ENCODE data around the gene CAMK1D. TPM values are rescaled to one million over a fixed set of nuclear protein-coding genes. Genes with fewer than 3 reads are reported as not detected.
A peak's percentile ranks its signal among the peaks of the same experiment; 100 is the strongest.

CAMK1D gene
- total RNA-seq, 1 experiment from 2014 or later: 0.52 TPM

DNA sequence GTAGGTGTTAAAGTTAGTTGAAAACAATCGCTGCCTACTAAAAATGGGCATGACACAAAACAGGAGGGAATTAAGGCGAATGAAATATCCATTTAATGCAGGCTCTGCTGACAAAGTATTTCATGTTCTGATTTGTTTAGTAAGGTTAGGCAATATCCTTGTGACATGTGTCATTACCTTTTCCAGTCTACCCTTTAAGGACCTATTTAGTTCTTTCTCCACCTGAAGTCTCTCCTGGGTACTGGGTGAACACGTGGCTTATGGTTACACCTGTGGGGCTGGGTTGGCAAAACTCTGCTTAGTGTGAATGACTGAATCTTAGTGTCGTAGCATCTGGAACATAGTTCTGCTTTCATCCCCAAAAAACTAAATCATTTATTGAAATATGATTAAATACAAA is 338.6 kb downstream of the CAMK1D start:
- DNase-seq (ENCODE audit: low read depth): no peak

DNA sequence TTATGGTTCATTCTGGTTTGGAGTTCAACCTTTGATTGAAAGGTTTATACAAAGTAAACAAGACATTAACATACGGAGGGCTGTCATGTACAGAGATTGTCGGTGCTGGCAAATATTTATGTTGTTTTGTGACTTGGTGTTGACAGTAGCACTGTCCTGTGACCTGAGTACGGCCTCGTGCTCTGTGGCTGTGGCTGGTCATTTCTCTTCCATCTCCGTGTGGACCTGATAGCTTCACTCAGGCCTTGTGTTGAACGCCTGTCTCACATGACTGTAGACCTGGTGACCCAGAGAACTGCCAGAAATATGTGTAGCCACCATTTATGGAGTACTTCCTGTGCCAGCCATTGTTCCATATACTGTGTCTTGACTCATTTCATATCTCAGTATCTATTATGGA is 340.5 kb downstream of the CAMK1D start:
- DNase-seq (ENCODE audit: low read depth): no peak

DNA sequence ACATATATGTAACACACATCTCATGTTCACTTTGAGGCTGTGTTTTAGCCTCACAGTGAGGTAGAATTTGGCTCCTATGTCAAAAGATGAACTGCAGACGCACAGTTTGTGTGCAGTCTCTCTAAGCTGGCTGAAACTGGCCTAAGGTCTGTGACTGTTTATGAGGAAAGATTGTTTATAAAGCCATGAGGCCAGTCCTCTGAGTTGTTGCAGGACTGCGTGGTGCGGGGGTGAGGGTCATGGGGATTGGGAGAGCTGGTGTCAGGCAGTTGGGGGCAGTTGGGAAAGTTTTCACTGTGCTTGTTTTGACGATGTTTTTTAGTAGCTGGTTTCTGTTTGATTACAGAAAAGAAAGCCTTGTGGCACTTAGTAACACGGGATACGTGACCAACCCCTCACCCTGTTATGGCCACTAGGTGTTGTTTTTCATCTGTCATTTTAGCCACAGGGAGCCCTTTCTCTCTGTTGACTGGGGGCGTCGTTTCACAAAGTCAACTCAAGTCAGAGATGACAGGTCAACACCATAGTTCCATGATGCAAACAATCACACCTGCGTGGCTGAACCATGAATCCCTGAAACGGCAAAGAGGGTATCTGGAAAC is 341.3 kb downstream of the CAMK1D start:
- no peak for DNase-seq (ENCODE audit: low read depth)

DNA sequence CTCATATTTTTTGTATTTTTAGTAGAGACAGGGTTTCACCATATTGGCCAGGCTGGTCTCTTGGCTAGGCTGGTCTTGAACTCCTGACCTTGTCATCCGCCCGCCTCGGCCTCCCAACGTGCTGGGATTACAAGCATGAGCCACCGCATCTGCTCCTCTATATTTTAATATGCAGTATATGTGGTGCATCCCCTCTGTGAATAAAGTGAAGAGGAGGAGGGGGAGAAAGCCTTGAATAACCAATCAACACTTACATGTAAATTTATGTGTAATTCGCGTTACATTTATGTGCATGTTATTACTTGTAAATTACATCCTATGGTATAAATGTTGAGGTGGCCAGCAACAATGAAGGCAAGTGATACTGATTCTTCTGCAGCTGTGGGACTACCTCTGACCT is 342.2 kb downstream of the CAMK1D start:
- no peak for DNase-seq (ENCODE audit: low read depth)

DNA sequence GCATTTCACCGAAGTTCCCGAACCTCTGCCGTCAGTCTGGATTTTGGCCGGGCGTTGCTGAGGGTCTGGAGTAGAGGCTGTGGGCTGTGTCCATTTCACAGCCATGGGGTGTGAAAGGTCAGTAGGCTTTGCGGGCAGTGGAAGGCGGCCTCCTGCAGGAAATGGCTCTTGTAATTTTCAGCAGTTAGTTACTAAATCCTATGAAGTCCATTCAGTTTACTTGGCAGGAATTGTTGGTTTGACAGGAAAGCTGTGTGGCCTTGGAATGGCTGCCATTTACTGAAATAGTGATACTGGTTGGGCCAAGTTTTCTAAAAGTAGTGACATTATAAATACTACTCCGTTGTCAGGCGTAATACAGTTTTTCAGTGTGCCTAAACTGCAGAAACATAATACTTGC is 348.4 kb downstream of the CAMK1D start:
- DNase-seq (ENCODE audit: low read depth): no peak

DNA sequence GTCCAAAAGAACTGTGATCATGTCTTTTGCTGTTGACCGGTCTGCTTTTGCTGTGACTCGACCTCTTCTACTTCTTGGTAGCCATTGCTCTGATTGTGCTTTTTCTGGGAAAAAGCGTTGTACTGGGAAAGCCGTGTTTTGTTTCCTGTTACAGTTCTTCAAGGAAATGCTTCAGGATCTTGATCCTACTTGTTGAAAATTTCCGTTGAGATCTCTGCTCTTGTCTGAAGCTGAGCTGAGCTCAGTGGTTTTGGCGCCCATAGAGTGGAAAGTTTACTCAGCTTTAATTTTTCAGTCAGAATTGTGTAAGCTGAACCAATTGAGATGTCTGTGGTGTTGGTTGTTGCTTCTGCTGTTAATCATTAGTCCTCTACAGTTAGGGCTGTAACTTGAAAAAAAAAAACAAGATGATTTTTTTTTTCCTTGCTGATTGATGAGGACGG is 349.9 kb downstream of the CAMK1D start:
- no peak for DNase-seq (ENCODE audit: low read depth)

DNA sequence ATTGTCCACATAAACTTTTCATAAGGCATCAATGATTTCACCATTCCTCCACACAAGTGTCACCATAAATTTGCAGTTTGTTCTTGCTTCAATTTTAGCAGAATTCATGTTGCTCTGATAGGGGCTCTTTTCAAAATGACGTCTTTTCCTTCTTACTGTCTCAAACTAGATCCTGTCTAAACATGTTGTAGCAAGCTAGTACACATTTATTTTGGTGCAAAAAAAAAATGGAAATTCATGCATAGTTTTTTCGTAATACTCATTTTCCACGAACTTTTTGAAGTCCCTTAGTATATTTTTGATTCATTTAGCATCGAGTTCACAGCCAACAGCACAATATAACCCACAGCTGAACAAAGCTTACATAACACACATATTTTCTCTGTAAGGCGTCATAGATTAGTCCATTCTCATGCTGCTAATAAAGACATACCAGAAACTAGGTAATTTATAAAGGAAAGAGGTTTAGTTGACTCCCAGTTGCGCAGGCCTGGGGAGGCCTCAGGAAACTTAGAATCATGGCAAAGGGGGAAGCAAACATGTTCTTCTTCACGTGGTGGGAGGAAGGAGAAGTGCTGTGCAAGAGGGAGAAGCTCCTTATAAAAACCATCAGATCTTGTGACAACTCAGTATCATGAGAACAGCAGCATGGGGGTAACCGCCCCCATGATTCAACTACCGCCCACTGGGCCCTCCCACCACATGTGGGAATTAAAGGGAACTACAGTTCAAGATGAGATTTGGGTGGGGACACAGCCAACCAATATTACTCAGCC is 350.6 kb downstream of the CAMK1D start:
- DNase-seq (ENCODE audit: low read depth): no peak

DNA sequence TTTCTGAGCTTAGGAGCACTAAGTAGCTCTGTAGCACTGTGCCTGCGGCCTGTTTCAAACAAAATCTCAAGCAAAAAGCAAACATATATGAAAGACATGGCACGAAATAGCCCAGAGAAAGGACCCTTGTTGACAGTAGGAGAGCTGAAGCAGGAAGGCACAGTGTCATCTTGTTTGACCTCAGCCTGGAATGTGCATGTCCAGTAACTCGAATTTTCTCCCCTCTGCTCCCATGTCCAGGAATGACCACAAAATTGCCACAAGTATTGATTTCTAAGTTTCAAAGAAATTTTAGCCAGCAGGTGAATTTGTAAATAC is 351.2 kb downstream of the CAMK1D start:
- no peak for DNase-seq (ENCODE audit: low read depth)

DNA sequence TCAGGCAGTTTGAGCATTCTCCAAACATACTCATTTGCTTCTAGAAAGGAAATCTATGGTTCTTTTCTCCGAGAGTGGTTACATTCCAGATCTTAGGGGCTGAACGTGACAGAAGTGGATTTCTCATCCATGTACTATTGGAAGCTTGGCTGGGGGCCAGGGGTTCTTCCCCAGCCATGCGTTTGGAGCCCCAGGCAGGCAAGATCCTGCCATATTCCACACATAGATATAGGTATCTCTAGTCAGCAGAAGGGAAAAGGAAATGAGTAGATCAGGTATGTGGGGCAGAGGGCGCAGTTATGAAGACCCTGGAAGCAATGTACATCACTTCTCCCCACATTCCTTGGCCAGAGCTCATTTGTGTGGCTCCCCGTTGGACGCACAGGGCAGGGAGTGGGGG is 352.3 kb downstream of the CAMK1D start:
- DNase-seq (ENCODE audit: low read depth): no peak

DNA sequence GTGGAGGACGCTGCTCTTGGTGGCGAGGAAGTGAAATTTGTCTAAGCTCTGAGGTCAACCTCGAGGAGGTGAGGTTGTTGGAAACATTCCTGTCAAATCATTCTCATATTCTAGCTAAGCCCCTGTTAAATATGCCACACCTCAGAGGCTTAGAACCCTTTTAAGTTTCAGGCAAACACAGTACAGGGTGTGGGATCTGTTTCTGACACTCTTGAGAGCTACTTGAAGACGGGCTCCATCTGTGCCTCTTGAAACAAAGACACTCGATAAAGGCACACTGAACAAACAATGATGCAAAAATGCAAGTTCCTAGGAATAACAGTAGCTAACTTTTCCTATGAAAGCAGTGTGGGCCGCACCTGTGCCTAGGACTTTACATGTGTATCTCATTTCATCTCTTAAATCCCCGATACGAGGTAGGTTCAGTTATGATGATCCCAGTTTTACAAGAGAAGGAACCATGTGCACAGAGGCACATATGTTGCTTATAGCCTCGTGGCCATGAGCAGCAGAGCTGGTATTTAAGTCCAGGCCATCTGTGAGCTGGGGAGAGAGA is 352.9 kb downstream of the CAMK1D start:
- no peak for DNase-seq (ENCODE audit: low read depth)

DNA sequence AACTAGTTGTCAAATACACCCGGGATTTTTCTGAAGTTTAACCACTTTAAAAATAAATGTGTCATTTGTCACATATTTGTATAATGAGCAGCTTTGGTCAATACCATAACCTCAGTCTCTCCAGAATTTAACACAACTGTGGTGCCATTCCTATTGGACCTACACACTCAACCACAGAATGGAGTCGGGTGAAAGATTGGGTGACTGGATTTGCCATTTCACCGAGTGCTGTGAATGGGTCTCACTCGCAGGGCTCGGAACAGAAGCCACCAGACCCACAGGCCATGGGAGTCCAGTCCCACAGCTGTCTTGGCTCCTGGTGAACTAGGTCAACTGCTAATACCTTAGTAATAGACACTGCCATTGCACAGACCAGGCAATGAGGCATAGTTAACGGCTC is 353.8 kb downstream of the CAMK1D start:
- peak; percentile 54 for DNase-seq (ENCODE audit: low read depth)

DNA sequence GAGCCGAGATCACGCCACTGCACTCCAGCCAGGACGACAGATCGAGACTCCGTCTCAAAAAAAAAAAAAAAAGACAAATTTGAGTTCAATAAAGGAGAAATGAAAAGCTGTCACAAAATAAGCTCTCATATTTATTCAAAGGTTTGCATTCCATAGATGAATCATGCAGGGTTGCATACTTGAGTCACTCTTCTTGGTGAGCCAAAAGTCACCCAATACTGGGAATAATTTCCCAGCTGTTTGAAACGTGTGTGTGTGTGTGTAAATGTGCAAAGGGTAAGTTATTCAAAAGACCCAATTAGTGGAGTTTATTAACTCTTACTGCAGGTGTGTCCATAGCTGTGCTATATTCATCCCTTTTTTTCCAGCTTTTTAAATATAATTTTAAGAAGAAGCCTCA is 354.5 kb downstream of the CAMK1D start:
- peak; percentile 93 for DNase-seq (ENCODE audit: low read depth)

DNA sequence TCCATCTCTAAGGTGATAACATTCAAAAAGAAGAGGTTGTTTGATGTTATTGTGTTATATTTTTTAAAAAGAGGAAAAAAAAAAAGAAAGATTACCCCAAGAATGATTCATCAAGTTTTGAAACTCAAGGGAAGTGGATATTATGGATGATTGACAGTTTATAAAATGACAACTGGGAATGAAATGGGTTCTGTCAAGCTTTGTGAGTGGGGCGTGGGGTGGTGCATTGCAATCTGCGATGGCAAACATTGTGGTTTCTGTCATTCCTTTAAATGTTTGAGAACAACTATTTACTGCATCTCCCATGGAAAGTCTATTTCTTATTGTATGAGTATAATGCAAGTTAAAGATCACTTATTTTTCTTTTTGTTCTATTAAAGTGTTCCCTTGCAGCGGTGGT is 355.1 kb downstream of the CAMK1D start:
- DNase-seq (ENCODE audit: low read depth): peak; percentile 76

DNA sequence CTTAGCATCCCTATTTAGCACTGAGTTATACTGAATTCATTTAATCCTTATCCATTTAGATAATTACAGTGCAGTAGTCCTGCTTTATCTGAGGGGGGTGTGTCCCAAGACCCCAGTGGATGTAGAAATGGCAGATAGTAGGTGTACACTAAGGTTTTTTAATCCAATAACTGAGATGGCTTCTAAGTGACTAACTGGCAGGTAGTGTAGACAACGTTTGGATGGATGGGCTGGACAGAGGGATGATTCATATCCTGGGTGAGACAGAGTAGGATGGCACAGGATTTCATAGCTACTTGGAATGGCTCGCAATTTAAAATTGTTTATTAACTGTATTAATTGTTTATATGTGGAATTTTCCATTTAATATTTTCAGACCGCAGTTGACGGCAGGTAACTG is 356.6 kb downstream of the CAMK1D start:
- DNase-seq (ENCODE audit: low read depth): peak; percentile 38

DNA sequence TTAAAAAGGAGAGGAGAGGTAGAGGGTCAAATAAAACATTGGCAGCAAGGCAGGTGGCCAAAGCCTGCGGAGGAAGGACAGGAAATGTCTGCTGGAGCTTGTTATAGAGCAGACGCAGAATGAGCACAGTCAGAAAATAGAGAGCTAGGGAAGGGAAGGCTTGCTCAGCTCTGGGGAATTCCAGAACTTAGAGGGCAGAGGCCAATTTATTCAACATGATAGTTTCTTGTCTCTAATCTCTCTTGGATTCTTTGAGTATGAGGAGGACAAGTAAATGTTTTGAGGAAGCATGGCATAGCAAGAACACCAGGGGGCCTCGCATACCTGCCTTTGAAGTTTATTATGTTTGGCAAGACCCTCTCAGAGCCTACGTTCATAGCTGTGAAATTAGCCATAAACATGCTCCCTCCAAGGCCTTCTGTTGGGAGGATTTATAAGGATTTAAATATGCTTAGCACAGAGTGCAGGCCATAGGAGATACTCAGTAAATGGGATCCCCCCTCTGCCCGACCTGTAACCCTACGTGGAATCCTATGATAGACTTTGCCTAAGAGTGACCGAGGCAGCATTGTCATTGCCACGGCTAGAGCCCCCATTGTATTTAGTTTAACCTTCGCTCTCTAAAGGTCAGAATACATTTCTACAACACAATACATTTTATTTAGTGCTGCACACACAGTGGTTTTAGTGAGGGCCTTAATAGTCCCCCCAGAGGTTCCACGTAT is 358.3 kb downstream of the CAMK1D start:
- peak; percentile 79 for DNase-seq (ENCODE audit: low read depth)

DNA sequence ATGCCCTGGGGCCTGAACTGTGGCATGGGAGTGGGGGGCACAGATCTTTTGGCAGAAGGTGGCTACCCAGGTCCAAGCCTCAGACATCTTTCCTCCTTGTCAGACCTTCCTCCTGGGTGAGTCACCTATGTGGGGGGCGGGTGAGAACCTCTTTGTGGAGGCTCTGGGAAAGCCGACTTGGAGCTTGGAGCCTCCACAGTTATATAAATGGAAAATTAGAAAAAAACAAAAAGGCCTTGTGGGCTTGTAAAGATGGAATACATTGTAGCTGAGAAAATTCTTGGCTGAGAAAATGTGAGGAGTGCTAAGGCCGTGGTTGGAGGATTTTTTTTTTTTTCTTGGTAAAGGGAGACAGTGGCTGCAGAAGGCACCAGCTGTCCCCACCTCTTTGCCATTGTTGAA is 359.7 kb downstream of the CAMK1D start:
- DNase-seq (ENCODE audit: low read depth): peak; percentile 33

DNA sequence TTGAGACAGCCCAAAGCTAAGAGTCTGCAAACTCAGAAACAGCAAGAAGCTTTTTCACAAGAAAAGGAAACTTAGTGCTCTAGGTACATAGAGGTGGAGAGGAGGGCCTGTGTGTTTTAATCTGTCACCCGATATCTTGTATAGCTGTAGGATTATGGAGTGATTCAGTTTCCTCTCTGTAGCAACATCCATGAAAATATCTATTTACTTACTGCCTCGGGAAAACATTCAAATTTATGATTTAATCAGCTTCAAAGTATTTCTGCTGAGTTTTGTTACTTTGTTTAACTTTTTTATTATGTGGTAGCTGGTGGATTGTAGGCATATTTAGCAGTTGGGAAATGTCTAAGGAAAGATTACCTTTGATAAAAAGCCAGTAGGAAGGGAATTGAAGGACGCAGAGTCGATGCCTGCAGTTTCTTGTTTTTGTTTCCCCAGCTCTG is 360.2 kb downstream of the CAMK1D start:
- DNase-seq (ENCODE audit: low read depth): peak; percentile 48

DNA sequence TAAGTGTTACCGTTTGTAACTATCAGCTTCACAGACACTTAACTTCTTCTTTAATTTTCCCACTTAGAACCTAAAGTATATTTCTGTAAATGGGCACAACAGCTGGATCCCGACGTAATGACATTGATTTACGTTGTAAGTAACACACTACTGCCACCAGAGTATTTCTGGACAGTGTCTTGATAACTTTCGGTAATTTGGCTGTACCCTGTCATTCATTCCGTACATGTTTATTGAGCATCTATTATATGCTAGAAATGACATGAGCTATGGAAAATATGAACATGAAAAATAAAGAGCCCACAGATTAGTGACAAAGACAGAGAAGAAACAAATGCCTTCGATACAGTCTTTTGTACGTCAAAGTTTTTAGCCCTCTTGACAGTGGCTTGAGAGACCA is 360.8 kb downstream of the CAMK1D start:
- no peak for DNase-seq (ENCODE audit: low read depth)

DNA sequence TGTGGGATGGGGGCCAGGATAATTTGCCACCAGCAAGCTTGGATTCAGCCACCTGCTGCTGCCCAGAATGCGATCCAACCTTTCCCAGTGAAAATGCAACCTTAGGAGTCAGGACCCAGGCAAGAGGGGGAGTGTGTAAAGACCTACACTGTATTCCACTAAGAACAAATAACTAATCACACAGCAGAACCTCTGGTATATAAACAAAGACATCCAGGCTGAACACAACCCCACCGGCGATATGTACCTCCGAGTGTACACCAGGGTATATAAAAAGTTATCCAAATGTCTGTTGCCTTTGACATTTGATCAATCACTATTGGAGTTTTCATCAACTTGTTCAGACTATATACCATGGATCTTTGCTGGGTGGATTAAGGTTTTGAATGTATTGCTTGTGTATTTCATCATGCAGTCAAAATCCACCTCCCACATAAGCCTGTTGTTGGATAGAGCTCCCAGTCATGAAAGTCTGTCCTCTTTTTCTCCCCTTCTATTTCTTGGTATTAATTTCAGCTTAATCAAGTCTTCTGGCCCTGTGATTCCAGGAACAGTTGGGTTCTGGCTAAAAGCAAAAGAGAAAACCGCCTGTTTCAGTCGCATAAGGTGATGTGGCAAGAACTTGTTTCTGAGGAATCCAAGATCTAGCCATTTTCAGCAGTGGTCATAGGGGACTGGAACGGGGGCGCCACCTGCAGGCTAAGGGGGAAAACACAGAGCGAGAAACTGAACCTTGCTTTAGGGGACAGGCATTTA is 361.4 kb downstream of the CAMK1D start:
- peak; percentile 71 for DNase-seq (ENCODE audit: low read depth)

DNA sequence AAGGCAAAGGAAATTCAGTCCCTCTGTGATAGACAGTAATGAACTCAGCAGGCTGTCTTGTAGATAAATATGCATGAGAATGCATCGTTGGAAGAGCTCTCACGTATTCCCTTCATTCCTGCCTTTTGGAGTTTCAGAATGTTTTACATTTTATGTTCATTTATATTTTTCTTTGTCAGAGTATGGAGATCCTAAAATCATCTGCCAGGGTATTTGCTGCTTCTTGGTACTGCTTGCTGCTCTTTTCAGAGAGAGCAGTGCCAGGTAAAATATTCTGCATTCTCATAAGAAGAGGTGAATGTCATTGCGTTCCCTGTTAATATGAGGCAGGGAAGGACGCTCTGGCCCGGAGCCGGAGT is 362.0 kb downstream of the CAMK1D start:
- DNase-seq (ENCODE audit: low read depth): no peak

DNA sequence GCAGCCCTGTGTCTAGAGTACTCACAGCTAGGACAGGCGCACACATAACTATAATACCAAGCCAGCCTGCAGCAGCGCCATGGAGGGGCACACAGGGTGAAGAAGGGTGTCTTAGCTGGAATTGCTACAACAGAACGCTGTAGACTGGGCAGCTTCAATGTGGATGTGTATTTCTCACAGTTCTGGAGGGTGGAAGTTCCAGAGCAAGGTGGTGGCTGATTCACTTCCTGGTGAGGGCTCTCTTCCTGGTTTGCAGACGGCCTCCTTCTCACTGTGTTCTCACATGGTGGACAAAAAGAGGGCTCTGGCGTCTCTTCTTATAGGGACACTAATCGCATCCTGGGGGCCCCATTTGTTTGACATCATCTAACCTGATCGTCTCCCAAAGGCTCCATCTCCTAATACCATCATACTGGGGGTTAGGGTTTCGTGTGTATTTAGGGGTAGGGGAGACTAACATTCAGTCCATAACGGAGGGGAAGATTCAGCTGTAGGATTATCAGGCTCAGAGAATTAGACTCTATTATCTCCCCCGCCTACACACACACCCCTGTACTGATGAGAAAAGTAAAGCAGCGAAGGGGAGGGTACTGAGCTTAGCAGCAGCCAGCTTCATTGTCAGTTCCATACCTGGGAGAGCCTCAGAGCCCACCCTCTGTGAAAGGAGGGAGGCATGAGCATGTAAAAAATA is 363.1 kb downstream of the CAMK1D start:
- DNase-seq (ENCODE audit: low read depth): no peak
